GM12874 (cell line): ENCODE measurements around the gene ZBTB26.

Experiments used
- TF ChIP-seq, protein P1 (sequence below): IDR thresholded peaks from 2 replicates; pipeline ENCODE4 v1.5.1; 2011; ENCODE audit warnings: low read depth, mild to moderate bottlenecking, control low read depth, low read length, moderate library complexity; ENCODE audit not compliant: insufficient read depth

ZBTB26 gene

GRCh38 chr9:122950263-122950662 lies 19.0 kb upstream of the ZBTB26 start:
- TF ChIP-seq, protein P1, sequence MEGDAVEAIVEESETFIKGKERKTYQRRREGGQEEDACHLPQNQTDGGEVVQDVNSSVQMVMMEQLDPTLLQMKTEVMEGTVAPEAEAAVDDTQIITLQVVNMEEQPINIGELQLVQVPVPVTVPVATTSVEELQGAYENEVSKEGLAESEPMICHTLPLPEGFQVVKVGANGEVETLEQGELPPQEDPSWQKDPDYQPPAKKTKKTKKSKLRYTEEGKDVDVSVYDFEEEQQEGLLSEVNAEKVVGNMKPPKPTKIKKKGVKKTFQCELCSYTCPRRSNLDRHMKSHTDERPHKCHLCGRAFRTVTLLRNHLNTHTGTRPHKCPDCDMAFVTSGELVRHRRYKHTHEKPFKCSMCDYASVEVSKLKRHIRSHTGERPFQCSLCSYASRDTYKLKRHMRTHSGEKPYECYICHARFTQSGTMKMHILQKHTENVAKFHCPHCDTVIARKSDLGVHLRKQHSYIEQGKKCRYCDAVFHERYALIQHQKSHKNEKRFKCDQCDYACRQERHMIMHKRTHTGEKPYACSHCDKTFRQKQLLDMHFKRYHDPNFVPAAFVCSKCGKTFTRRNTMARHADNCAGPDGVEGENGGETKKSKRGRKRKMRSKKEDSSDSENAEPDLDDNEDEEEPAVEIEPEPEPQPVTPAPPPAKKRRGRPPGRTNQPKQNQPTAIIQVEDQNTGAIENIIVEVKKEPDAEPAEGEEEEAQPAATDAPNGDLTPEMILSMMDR = no peak

DNA sequence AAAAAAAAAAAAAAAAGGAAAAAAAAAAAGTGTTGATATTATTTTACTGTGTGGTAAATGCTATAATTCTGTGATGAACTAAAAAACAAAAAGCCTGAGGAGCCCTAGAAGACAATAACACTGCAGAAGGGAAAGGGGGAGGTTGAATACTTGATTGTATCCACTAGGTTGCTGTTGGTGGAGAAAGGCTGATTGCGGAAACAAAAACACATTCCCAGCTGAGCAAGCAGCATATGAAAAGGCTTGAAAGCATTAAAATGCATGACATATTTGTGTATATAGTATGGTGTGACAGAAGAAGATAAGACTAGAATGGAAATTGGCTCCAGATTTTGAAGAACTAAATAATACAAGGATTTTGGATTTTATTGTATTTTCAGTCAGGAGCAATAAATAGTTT lies 18.4 kb upstream of the ZBTB26 start:
- TF ChIP-seq, protein P1 = no peak

GRCh38 chr9:122948313-122948712 lies 17.0 kb upstream of the ZBTB26 start:
- TF ChIP-seq, protein P1 = no peak

GRCh38 chr9:122946461-122947005 lies 15.2 kb upstream of the ZBTB26 start:
- TF ChIP-seq, protein P1 = no peak

GRCh38 chr9:122944960-122945888 lies 13.9 kb upstream of the ZBTB26 start:
- TF ChIP-seq, protein P1 = no peak

GRCh38 chr9:122941582-122942234 lies 10.4 kb upstream of the ZBTB26 start:
- TF ChIP-seq, protein P1 = no peak
